ENCODE results near the gene CST3.

DNA sequence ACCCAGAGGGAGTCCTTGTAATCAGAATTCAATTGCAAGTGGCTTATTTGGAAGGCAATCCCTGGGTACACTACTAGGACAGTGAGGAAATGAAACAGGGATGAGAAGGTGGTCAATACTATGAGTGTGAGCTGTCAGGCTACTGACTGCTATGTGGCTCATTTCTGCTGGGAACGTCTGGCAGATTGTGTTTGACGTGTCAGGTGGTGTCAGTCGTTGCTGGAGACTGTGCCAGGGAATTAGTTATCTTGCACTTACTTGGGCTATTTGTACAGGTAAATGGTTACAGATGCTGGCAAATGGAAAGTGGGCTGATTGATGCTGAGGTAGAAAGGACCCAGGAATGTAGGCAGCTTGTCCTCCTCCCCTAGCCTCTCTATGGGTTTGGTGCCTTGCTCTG lies 33.7 kb upstream of the CST3 start:
- TF ChIP-seq, protein P1, sequence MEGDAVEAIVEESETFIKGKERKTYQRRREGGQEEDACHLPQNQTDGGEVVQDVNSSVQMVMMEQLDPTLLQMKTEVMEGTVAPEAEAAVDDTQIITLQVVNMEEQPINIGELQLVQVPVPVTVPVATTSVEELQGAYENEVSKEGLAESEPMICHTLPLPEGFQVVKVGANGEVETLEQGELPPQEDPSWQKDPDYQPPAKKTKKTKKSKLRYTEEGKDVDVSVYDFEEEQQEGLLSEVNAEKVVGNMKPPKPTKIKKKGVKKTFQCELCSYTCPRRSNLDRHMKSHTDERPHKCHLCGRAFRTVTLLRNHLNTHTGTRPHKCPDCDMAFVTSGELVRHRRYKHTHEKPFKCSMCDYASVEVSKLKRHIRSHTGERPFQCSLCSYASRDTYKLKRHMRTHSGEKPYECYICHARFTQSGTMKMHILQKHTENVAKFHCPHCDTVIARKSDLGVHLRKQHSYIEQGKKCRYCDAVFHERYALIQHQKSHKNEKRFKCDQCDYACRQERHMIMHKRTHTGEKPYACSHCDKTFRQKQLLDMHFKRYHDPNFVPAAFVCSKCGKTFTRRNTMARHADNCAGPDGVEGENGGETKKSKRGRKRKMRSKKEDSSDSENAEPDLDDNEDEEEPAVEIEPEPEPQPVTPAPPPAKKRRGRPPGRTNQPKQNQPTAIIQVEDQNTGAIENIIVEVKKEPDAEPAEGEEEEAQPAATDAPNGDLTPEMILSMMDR (IDR thresholded peaks at IDR 0.05; ENCODE audit: poor library complexity, severe bottlenecking): no peak
- TF ChIP-seq EP300 (conservative IDR thresholded peaks at IDR 0.05; ENCODE audit: poor library complexity, severe bottlenecking): no peak
